HCT116 (cell line): ENCODE data around the gene KPNA5. TPM values are rescaled to one million over a fixed set of nuclear protein-coding genes. Genes with fewer than 3 reads are reported as not detected.

Source experiments
- ATAC-seq: fragments of 200-7000 bp; cut with Tn5 transposase; 2 replicates; pipeline ENCODE4 v1.9.1; 2020; ENCODE audit warnings: mild to moderate bottlenecking, moderate library complexity
- BruUV-seq: library from RNA; stranded (reverse); fragments of 400-500 nt; replicated peaks from 2 replicates; lab custom pipeline; 2021; lab: Mats Ljungman, UMichigan
- CTCF ChIA-PET: fragments of 300-600 bp; sonication (Branson Sonifier 250); formaldehyde crosslinking; loops from one replicate; lab custom pipeline; 2021; ENCODE audit warnings: antibody characterized with exemption; lab: Charles Lee
- POLR2A ChIA-PET: fragments of 300-600, 350-600 bp; sonication (Branson Sonifier 250); formaldehyde crosslinking; loops from one replicate; lab custom pipeline; 2021; ENCODE audit warnings: antibody characterized with exemption; lab: Charles Lee
- RAD21 ChIA-PET, 2 experiments: fragments of 300-600 bp; sonication (Branson Sonifier 250); formaldehyde crosslinking; loops; one replicate each; lab custom pipeline; 2023; ENCODE audit warnings: low total read pairs in 2 of 2; ENCODE audit not compliant: uncharacterized antibody in 2 of 2, unreplicated experiment in 2 of 2, low non-redundant PET in 1 of 2; lab: Charles Lee
- DNase-seq: peaks from one replicate; pipeline ENCODE4 v3.0.0-alpha.2; 2010; ENCODE audit warnings: low read depth, low spot score
- H2AFZ ChIP-seq: fragments of 200-600 bp; shearing (Covaris generic), sonication (generic); 2 replicates; pipeline ENCODE4 v1.6.1; 2017; ENCODE audit warnings: low read depth, mixed run types, mixed read lengths, antibody characterized with exemption, low read length; ENCODE audit not compliant: poor library complexity, severe bottlenecking
- H3K27ac ChIP-seq: 2 replicates; pipeline ENCODE4 v1.5.1; 2012; ENCODE audit warnings: low read depth, low read length
- H3K27me3 ChIP-seq: fragments of 200-600 bp; sonication (generic); 2 replicates; pipeline ENCODE4 v1.6.1; 2016; ENCODE audit warnings: mixed run types, low read length, mixed read lengths; ENCODE audit not compliant: insufficient read depth
- H3K36me3 ChIP-seq, 2 experiments: fragments of 200-500 bp in 1 of 2; fragments of 200-600 bp in 1 of 2; sonication (Bioruptor generic) in 1 of 2; sonication (generic) in 1 of 2; 2 replicates each; pipeline versions ENCODE4 v1.5.1 to v1.6.1; 2014 to 2016; ENCODE audit warnings: low read length in 2 of 2, inconsistent platforms in 1 of 2, mixed read lengths in 1 of 2, mixed run types in 1 of 2; ENCODE audit not compliant: insufficient read depth in 2 of 2, control insufficient read depth in 1 of 2
- H3K4me1 ChIP-seq, 2 experiments: fragments of 200-600 bp in 1 of 2; sonication (generic) in 1 of 2; 2 replicates each; pipeline versions ENCODE4 v1.5.1 to v1.6.1; 2012 to 2017; ENCODE audit warnings: low read length in 2 of 2, inconsistent platforms in 1 of 2, mild to moderate bottlenecking in 1 of 2, mixed read lengths in 1 of 2, mixed run types in 1 of 2, moderate library complexity in 1 of 2; ENCODE audit not compliant: insufficient read depth in 2 of 2, control insufficient read depth in 1 of 2
- H3K4me2 ChIP-seq: fragments of 200-600 bp; sonication (generic); 2 replicates; pipeline ENCODE4 v1.6.1; 2017; ENCODE audit warnings: mixed run types, low read length, mixed read lengths
- H3K4me3 ChIP-seq, 2 experiments: fragments of 200-600 bp in 1 of 2; sonication (generic) in 1 of 2; replicated peaks in 1 of 2; 2 replicates each; pipeline ENCODE4 v1.5.1; 2011 to 2016; ENCODE audit warnings: low read length in 2 of 2, control low read depth in 1 of 2, low read depth in 1 of 2, mild to moderate bottlenecking in 1 of 2, mixed read lengths in 1 of 2, mixed run types in 1 of 2
- H3K79me2 ChIP-seq: fragments of 200-600 bp; sonication (generic); 2 replicates; pipeline ENCODE4 v1.6.1; 2017; ENCODE audit warnings: mild to moderate bottlenecking, mixed run types, low read length, moderate library complexity, mixed read lengths; ENCODE audit not compliant: insufficient read depth
- H3K9ac ChIP-seq: fragments of 200-600 bp; sonication (generic); 2 replicates; pipeline ENCODE4 v1.6.1; 2016; ENCODE audit warnings: low read length, mixed read lengths
- H3K9me2 ChIP-seq: fragments of 200-600 bp; sonication (generic), shearing (Covaris generic); 2 replicates; pipeline ENCODE4 v1.6.1; 2017; ENCODE audit warnings: mixed run types, mild to moderate bottlenecking, moderate library complexity; ENCODE audit not compliant: insufficient read depth
- H3K9me3 ChIP-seq, 2 experiments: fragments of 200-500 bp in 1 of 2; fragments of 200-600 bp in 1 of 2; sonication (Bioruptor generic) in 1 of 2; sonication (generic) in 1 of 2; 2 replicates each; pipeline ENCODE4 v1.6.1; 2014 to 2017; ENCODE audit warnings: low read length in 2 of 2, mixed read lengths in 2 of 2, inconsistent platforms in 1 of 2, low read depth in 1 of 2, mild to moderate bottlenecking in 1 of 2, mixed run types in 1 of 2, moderate library complexity in 1 of 2; ENCODE audit not compliant: control insufficient read depth in 1 of 2, insufficient read depth in 1 of 2
- H4K20me1 ChIP-seq: fragments of 200-600 bp; sonication (generic), shearing (Covaris generic); 2 replicates; pipeline ENCODE4 v1.6.1; 2017; ENCODE audit warnings: mixed run types, mild to moderate bottlenecking, moderate library complexity; ENCODE audit not compliant: insufficient read depth
- CEBPB ChIP-seq: IDR thresholded peaks from 2 replicates; pipeline ENCODE4 v1.6.1; 2012; ENCODE audit warnings: low read depth
- EGR1 ChIP-seq: IDR thresholded peaks from 2 replicates; pipeline ENCODE4 v1.6.1; 2012; ENCODE audit warnings: low read depth
- FOSL1 ChIP-seq: IDR thresholded peaks from 2 replicates; pipeline ENCODE4 v1.6.1; 2012; ENCODE audit warnings: low read depth
- POLR2A ChIP-seq: IDR thresholded peaks from 2 replicates; pipeline ENCODE4 v1.7.0; 2011; ENCODE audit warnings: borderline replicate concordance; ENCODE audit not compliant: insufficient read depth, insufficient read length; ENCODE audit errors: extremely low read depth
- POLR2AphosphoS5 ChIP-seq: IDR thresholded peaks from 2 replicates; pipeline ENCODE4 v1.6.1; 2011; ENCODE audit warnings: mild to moderate bottlenecking, low read depth, low read length, moderate library complexity
- RAD21 ChIP-seq: IDR thresholded peaks from 2 replicates; pipeline ENCODE4 v1.6.1; 2012; ENCODE audit warnings: low read depth, mild to moderate bottlenecking
- SIN3A ChIP-seq: IDR thresholded peaks from 2 replicates; pipeline ENCODE4 v1.6.1; 2012; ENCODE audit warnings: low read depth
- SP1 ChIP-seq: IDR thresholded peaks from 2 replicates; pipeline ENCODE4 v1.6.1; 2012; ENCODE audit warnings: low read depth
- SRF ChIP-seq: IDR thresholded peaks from 2 replicates; pipeline ENCODE4 v1.6.1; 2012; ENCODE audit warnings: low read depth
- TCF7L2 ChIP-seq: IDR thresholded peaks from 2 replicates; pipeline ENCODE4 v1.7.0; 2011; ENCODE audit warnings: borderline replicate concordance, inconsistent platforms; ENCODE audit not compliant: insufficient read depth, insufficient read length; ENCODE audit errors: extremely low read depth
- ZFX ChIP-seq: fragments of 450-650 bp; IDR thresholded peaks from 2 replicates; pipeline ENCODE4 v1.6.1; 2017
- intact Hi-C: fragments of 100-400 bp; cut with micrococcal nuclease; formaldehyde crosslinking; loops from 2 replicates; pipeline ENCODE4 v1.10.0; 2022
- total RNA-seq: library from RNA; stranded (reverse); gene quantifications from one replicate; pipeline ENCODE4 v1.2.1, GENCODE V29; 2021; ENCODE audit not compliant: unreplicated experiment
- TF ChIP-seq, protein P1 (sequence below): IDR thresholded peaks from 2 replicates; pipeline ENCODE4 v1.6.1; 2012
- TF ChIP-seq, protein P2 (sequence below): IDR thresholded peaks from 2 replicates; pipeline ENCODE4 v1.6.1; 2012; ENCODE audit warnings: low read depth
- TF ChIP-seq, protein P3 (sequence below): IDR thresholded peaks from 2 replicates; pipeline ENCODE4 v1.6.1; 2012
- TF ChIP-seq, protein P4 (sequence below): IDR thresholded peaks from 2 replicates; pipeline ENCODE4 v1.6.1; 2011; ENCODE audit warnings: mild to moderate bottlenecking, low read length, moderate library complexity; ENCODE audit not compliant: insufficient replicate concordance; ENCODE audit errors: extremely low read depth

The KPNA5 gene
- total RNA-seq, 1 experiment from 2014 or later: 9.8 TPM

DNA sequence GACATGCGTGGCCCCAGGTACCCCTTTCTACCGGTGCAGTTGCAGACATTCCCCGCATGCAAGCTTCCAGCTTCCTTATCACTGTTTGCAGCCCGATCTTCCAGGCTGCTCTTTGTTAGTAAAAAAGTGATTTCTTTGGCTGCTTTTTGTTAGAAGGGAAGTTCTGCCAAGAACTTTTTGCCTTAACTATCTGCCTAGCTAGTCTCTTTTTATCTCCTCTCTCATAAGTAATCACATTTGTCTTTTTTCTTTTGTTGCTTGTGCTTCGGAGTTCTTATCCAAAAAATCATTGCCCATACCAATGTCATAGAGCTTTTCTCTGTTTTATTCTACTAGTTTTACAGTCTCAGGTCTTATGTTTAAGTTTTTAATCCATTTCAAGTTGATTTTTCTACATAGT lies 64.2 kb downstream of the KPNA5 start (continued):
- TF ChIP-seq, protein P1, sequence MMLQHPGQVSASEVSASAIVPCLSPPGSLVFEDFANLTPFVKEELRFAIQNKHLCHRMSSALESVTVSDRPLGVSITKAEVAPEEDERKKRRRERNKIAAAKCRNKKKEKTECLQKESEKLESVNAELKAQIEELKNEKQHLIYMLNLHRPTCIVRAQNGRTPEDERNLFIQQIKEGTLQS: no peak
- TF ChIP-seq POLR2A: no peak

DNA sequence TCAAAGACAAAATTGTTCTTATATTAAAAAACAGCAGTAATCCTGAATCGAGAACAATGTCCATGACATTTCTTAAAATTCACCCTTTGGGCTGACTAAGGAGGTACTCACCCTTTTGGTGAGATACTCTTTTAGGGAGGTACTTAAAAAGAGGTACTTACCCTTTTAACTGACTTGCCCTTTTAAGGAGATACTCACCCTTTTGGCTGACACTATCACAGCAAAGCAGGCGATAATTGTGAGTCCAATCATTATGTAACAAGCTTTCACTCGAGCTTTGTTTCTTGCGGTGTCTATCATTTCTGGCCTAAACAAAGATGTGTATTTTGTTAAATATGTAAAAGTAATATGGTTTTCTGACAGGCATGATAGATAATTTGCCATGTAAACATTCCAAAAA lies 80.8 kb downstream of the KPNA5 start:
- Histone ChIP-seq H3K9me2 (no peaks in the 10 kb centered on the region), H3K79me2 (no peaks in the 10 kb centered on the region), H3K4me3 (no peak overlapping the region), H3K9ac (no peak overlapping the region), H3K9me3 (no peaks in the 10 kb centered on the region), H2AFZ (no peak overlapping the region), H3K27ac (no peak overlapping the region), H3K36me3 (no peaks in the 10 kb centered on the region), H3K4me2 (no peak overlapping the region), H3K27me3 (no peaks in the 10 kb centered on the region), H4K20me1 (no peaks in the 10 kb centered on the region), H3K4me1 (no peaks in the 10 kb centered on the region)
- intact Hi-C loops: no loop called here
- POLR2A ChIA-PET: no interaction called here
- TF ChIP-seq EGR1 (no peak), RAD21 (no peak), SRF (no peak), SP1 (no peak), CEBPB (no peak), SIN3A (no peak), TCF7L2 (no peak), ZFX (no peak), FOSL1 (no peak), POLR2AphosphoS5 (no peak)
- TF ChIP-seq, protein P2, sequence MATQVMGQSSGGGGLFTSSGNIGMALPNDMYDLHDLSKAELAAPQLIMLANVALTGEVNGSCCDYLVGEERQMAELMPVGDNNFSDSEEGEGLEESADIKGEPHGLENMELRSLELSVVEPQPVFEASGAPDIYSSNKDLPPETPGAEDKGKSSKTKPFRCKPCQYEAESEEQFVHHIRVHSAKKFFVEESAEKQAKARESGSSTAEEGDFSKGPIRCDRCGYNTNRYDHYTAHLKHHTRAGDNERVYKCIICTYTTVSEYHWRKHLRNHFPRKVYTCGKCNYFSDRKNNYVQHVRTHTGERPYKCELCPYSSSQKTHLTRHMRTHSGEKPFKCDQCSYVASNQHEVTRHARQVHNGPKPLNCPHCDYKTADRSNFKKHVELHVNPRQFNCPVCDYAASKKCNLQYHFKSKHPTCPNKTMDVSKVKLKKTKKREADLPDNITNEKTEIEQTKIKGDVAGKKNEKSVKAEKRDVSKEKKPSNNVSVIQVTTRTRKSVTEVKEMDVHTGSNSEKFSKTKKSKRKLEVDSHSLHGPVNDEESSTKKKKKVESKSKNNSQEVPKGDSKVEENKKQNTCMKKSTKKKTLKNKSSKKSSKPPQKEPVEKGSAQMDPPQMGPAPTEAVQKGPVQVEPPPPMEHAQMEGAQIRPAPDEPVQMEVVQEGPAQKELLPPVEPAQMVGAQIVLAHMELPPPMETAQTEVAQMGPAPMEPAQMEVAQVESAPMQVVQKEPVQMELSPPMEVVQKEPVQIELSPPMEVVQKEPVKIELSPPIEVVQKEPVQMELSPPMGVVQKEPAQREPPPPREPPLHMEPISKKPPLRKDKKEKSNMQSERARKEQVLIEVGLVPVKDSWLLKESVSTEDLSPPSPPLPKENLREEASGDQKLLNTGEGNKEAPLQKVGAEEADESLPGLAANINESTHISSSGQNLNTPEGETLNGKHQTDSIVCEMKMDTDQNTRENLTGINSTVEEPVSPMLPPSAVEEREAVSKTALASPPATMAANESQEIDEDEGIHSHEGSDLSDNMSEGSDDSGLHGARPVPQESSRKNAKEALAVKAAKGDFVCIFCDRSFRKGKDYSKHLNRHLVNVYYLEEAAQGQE: no peak
- TF ChIP-seq, protein P3, sequence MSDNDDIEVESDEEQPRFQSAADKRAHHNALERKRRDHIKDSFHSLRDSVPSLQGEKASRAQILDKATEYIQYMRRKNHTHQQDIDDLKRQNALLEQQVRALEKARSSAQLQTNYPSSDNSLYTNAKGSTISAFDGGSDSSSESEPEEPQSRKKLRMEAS: no peak
- TF ChIP-seq, protein P1: no peak
- TF ChIP-seq, protein P4, sequence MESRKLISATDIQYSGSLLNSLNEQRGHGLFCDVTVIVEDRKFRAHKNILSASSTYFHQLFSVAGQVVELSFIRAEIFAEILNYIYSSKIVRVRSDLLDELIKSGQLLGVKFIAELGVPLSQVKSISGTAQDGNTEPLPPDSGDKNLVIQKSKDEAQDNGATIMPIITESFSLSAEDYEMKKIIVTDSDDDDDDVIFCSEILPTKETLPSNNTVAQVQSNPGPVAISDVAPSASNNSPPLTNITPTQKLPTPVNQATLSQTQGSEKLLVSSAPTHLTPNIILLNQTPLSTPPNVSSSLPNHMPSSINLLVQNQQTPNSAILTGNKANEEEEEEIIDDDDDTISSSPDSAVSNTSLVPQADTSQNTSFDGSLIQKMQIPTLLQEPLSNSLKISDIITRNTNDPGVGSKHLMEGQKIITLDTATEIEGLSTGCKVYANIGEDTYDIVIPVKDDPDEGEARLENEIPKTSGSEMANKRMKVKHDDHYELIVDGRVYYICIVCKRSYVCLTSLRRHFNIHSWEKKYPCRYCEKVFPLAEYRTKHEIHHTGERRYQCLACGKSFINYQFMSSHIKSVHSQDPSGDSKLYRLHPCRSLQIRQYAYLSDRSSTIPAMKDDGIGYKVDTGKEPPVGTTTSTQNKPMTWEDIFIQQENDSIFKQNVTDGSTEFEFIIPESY: no peak
- ATAC-seq (no peak), DNase-seq (no peak)
- CTCF ChIA-PET: no interaction called here
- RAD21 ChIA-PET: no interaction called here
- BruUV-seq: no TSS peak
